Measurements from ENCODE around the gene CTNND2. TPM values are rescaled to one million over a fixed set of nuclear protein-coding genes. Genes with fewer than 3 reads are reported as not detected.

CTNND2 gene
- total RNA-seq, 1 experiment from 2014 or later = 7.0 TPM

DNA sequence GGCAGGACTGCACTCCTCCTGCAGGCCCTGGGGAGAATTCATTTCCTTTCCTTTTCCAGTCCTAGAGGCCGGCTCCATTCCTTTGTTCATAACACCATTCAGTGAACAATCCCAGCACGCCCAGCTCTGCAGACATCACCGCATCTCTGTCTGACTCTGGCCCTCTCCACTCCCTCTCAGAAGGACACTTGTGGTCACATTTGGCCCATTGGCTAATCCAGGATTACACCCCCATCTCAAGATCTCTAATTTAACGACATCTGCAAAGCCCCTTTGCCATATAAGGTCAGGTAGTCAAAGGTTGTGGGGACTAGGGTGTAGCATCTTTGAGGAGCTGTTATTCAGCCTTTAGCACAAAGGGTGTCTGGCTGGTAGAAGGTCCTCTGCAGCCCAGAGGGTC is 958.2 kb downstream of the CTNND2 start:
- no peaks in the 10 kb centered on the region for H3K4me1 ChIP-seq (ENCODE audit: insufficient read depth, low read length)
- TF ChIP-seq, protein P1, sequence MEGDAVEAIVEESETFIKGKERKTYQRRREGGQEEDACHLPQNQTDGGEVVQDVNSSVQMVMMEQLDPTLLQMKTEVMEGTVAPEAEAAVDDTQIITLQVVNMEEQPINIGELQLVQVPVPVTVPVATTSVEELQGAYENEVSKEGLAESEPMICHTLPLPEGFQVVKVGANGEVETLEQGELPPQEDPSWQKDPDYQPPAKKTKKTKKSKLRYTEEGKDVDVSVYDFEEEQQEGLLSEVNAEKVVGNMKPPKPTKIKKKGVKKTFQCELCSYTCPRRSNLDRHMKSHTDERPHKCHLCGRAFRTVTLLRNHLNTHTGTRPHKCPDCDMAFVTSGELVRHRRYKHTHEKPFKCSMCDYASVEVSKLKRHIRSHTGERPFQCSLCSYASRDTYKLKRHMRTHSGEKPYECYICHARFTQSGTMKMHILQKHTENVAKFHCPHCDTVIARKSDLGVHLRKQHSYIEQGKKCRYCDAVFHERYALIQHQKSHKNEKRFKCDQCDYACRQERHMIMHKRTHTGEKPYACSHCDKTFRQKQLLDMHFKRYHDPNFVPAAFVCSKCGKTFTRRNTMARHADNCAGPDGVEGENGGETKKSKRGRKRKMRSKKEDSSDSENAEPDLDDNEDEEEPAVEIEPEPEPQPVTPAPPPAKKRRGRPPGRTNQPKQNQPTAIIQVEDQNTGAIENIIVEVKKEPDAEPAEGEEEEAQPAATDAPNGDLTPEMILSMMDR (conservative IDR thresholded peaks at IDR 0.05) = no peak; the same call in 2 of the 3 replicates
- DNase-seq = no peak
- H3K27ac Mint-ChIP-seq = peak overlapping the region in 1 of 3 experiments; percentile 65; a peak in 2 of 7 replicates
- no peak overlapping the region for H4K8ac ChIP-seq (replicated peaks; ENCODE audit: insufficient read length, low read depth, low read length)
- H3K36me3 Mint-ChIP-seq (ENCODE audit: insufficient read depth in 1 of 3, low read depth in 3 of 3) = no peaks in the 10 kb centered on the region
- peaks cover 3% of the 10 kb centered on the region for H3K27me3 Mint-ChIP-seq (ENCODE audit: low read depth)
- H2BK120ac ChIP-seq (ENCODE audit: low read depth, low read length, poor library complexity, severe bottlenecking) = no peak overlapping the region
- H2BK5ac ChIP-seq (ENCODE audit: insufficient read length, low read length) = no peak overlapping the region
- H3K4me1 Mint-ChIP-seq = peaks cover 2 to 3% of the 10 kb centered on the region in 2 experiments; a peak in 3 of 4 replicates
- no peak overlapping the region for H2AK5ac ChIP-seq (ENCODE audit: insufficient read length, low read length)
- H2BK15ac ChIP-seq (ENCODE audit: low read depth, low read length) = no peak overlapping the region
- H3K18ac ChIP-seq (ENCODE audit: insufficient read length, low read depth, low read length) = no peak overlapping the region
- H3T11ph ChIP-seq (ENCODE audit: low read length) = no peak overlapping the region
- no peaks in the 10 kb centered on the region for H3K79me1 ChIP-seq (ENCODE audit: insufficient read depth, low read depth, low read length, poor library complexity, severe bottlenecking)
- H3K4me3 Mint-ChIP-seq = no peak overlapping the region
- H3K4me2 ChIP-seq (ENCODE audit: insufficient read depth, insufficient read length, low read length) = no peak overlapping the region
- H4K20me1 ChIP-seq (ENCODE audit: control insufficient read depth, insufficient read depth, insufficient read length) = no peaks in the 10 kb centered on the region
- H3K23ac ChIP-seq (ENCODE audit: insufficient read length, low read depth, low read length) = no peak overlapping the region
- no CpG with 5 or more reads among the region's 4 CpGs for WGBS (ENCODE audit: extremely low coverage, insufficient read length, low lambda C conversion rate)
- no peaks in the 10 kb centered on the region for H3K9me3 Mint-ChIP-seq
- H3K9me3 ChIP-seq (ENCODE audit: control insufficient read depth, low read depth, low read length) = no peaks in the 10 kb centered on the region
- no peak overlapping the region for H3K14ac ChIP-seq (ENCODE audit: insufficient read depth, low read length)
- no peak overlapping the region for H3K4ac ChIP-seq (ENCODE audit: low read depth, low read length)
- H3K23me2 ChIP-seq (ENCODE audit: insufficient read length, low read depth, low read length, poor library complexity, severe bottlenecking) = no peaks in the 10 kb centered on the region
- H3K27ac ChIP-seq (ENCODE audit: insufficient read length, low read depth, low read length) = no peak overlapping the region
- H4K5ac ChIP-seq (ENCODE audit: insufficient read length, low read depth, low read length) = no peak overlapping the region
- no peak overlapping the region for H3K56ac ChIP-seq (ENCODE audit: insufficient read length, low read depth, low read length)
- H3K9ac ChIP-seq (ENCODE audit: extremely low read depth, insufficient read length, low read length) = no peak overlapping the region
- H2AFZ ChIP-seq (ENCODE audit: low read length) = no peak overlapping the region
- no peak overlapping the region for H2BK12ac ChIP-seq (ENCODE audit: insufficient read length, low read depth, low read length)
- no peak overlapping the region for H4K91ac ChIP-seq (ENCODE audit: insufficient read length, low read depth, low read length)
- no peaks in the 10 kb centered on the region for H3K79me2 ChIP-seq (ENCODE audit: insufficient read depth, low read length)
- no peaks in the 10 kb centered on the region for H3K27me3 ChIP-seq (ENCODE audit: insufficient read depth, low read length)
- H2BK20ac ChIP-seq (ENCODE audit: low read depth, low read length, poor library complexity, severe bottlenecking) = no peak overlapping the region
